ENCODE measurements around the gene GC.

DNA sequence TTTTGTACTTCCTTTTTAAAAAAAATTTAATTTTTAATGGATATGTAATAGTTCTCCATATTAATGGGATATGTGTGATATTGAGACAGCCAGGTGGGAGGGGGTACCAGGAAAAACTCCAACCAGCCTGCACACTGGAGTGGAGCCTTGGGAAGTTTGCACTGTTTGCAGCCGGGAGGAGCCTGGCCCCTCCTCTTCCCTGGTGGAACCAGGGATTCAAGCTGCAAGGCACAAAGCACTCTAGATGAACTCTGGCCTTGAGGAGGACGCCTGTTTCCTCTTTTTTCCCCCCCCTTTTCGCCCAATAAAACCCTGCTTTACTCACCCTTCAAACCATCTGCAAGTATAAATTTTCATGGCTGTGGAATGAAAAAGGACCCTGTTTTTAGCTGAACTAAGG lies 48.2 kb upstream of the GC start:
- TF ChIP-seq, protein P1, sequence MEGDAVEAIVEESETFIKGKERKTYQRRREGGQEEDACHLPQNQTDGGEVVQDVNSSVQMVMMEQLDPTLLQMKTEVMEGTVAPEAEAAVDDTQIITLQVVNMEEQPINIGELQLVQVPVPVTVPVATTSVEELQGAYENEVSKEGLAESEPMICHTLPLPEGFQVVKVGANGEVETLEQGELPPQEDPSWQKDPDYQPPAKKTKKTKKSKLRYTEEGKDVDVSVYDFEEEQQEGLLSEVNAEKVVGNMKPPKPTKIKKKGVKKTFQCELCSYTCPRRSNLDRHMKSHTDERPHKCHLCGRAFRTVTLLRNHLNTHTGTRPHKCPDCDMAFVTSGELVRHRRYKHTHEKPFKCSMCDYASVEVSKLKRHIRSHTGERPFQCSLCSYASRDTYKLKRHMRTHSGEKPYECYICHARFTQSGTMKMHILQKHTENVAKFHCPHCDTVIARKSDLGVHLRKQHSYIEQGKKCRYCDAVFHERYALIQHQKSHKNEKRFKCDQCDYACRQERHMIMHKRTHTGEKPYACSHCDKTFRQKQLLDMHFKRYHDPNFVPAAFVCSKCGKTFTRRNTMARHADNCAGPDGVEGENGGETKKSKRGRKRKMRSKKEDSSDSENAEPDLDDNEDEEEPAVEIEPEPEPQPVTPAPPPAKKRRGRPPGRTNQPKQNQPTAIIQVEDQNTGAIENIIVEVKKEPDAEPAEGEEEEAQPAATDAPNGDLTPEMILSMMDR (IDR thresholded peaks at IDR 0.05) = no peak
- TF ChIP-seq EP300 (IDR thresholded peaks at IDR 0.05) = no peak

All from ovary (tissue), 3 donors.